GM21423 (cell line): ENCODE results near the gene PNPT1.
"Not testable (repeated sequence)": the region's sequence is repeated elsewhere in the genome, so short reads cannot be mapped to it uniquely, and the experiment has no call there.

Experiments used
- ATAC-seq: cut with Tn5 transposase; IDR thresholded peaks from one replicate; pipeline ENCODE4 v1.9.1; 2021; ENCODE audit warnings: mild to moderate bottlenecking, moderate library complexity; ENCODE audit not compliant: unreplicated experiment

PNPT1 gene

DNA sequence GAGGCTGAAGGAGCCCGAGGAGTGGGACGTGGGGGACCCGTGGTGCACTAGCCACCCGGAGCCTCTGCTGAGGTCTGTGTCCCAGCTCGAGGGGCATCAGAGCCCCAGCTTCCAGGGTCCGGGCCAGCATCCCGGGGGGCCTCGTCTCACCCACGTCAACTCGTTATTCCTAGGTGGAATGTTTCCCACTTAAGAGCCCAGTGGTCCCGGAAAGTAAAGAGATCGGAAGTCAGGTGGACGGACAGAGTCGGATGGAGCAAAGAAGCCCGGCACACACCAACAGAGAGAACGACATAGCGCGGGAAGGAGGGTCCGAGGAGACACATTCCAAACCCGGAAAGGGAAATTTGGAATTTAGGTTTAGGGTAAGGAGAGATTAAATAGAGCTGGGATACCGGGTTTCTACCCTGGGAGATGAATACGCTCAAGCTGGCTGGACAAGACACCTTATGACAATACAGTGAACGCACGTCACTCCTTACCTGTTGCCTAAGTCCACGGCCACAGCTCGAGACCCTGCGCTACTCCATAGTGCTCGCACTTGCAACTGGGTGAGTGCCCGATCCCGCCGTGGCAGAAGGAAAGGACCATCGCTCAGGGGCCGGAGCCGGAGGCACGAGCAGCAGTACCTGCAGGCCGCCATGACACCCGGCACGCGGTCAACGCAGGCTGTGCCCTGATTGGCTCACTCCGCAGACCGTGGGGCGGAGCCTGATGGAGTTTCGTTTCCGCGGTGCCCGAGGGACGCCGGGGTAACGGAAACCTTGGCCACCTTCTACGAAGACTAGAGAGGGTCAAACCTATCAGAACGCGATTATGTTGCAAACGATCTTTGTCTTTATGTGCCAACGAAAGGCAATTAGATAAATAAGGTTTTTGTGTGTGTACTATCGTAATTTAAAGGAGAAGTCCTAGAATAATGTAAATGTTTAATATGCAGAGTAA, at the start of gene PNPT1:
Gene PNPT1, minus strand, starts transcription at position 664 of the 945 bp plus-strand sequence. Its CDS starts 21 bp downstream, at position 643.
- ATAC-seq: peak; percentile 100

DNA sequence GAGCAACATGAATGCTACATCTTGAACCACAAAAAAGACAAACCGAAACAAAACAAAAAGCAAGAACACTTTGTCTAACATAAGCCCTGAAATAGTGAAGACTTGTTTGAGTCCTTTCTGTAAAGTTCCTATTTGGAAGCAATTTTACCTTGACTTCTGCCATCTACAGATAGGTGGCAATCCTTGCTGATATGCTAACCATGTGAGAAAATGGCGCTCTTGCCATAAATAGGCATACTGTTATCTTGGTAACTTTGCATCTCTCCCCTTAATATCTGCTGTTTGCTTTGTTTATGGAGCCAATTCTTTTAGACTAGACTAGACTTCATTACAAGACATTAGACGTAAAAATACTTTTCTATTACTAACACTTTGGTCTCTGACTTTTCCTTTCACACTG, 49.4 kb upstream of the PNPT1 start:
- ATAC-seq: no peak

GRCh38 chr2:55736019-55736536, 42.4 kb upstream of the PNPT1 start:
- ATAC-seq: not testable (repeated sequence)

DNA sequence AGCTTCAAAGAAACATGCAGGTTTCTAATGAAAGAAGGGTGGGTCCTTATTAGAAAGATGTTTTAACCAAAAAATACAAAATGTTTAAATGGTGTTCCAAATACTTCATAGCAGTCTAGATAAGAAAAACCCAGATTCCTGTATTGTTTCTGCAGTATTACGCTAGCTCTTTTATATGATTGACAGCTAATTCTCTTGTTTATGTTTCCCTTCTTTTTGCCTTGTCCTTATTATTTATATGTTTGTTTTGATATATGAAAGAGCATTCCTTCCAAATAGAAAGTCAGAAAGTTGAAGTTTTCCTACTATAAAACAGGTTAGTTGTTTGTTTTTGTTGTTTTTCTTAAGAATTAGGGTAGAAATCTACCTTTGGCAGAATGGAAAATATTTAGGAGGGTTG, 41.1 kb upstream of the PNPT1 start:
- no peak for ATAC-seq

DNA sequence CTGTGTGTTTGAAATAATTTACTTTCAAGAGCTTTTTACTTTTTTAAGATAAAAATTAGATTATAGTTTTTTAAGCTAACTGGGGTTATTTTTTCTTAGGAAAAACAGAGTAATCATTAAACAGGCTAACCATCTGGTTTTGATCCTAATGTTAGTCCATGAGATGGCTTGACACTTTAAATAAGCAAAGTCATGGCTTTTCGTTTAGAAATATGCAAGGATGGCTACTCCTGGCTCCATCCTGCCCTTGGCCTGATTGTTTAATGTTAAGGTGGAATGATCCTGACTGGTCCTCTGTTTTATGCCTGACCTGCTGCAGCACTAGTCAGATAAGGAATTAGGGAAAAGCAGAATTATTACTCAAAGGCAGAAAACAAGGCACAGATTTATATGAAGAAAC, 39.7 kb upstream of the PNPT1 start:
- ATAC-seq: no peak

GRCh38 chr2:55732854-55733253, 39.2 kb upstream of the PNPT1 start:
- ATAC-seq: no peak

GRCh38 chr2:55729136-55729685, 35.6 kb upstream of the PNPT1 start:
- ATAC-seq: no peak

- no peak for ATAC-seq
Measured at GRCh38 chr2:55721596-55722215, 28.1 kb upstream of the PNPT1 start.

- no peak for ATAC-seq
Measured at GRCh38 chr2:55720417-55720816, 26.8 kb upstream of the PNPT1 start.

DNA sequence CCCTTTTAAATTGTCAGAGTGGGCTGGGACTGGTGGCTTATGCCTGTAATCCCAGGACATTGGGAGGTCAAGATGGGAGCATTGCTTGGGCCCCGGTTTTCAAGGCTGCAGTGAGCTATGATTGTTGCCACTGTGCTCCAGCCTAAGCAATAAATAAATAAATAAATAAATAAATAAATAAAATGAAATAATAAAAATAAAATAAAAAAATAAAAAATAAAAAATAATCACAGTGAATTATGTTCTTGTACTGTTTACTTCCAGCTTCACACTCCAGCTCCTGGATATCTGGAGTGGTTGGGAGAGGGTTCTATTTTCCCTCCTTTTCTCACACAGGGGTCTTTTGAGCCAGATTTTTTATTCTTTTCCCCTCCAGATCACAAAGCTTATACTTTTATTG, 26.2 kb upstream of the PNPT1 start:
- ATAC-seq: no peak

DNA sequence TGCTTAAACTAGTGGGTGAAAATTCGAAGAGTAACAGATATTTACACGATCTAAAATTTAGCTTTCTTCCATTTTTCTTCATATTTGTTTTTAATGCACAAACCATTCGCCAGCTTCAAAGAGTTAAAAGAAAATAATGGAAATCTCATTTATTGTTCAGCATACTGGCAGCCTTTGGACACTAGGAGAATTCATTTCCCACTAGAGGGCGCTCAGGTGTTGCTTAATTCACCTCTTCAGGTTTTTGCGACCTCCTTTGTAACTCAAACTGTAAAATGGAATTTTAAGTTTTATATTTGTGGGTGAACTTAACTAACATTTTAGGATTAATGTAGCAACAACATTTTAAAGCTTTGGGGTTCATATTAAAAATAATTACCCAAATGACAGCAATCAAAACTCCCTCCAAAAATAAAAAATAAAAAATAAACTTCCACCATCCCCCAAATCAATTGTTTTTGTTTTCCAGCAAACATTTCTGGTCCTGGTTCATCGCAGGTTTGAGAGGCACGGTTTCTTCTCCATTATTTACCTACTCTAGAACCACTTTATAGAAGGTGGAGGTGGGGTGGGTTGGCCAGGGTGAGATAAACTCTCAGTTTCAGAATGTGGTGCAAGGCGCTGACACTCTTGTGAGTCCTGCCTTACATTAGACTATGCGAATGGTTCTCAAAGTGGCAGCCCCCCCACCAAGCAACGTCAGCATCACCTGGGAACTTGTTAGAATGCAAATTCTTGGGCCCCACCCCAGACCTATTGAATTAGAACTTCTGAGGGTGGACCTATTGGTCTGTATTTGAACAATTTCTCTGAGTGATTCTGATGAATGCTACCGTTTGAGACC, 24.7 kb upstream of the PNPT1 start:
- ATAC-seq: no peak

DNA sequence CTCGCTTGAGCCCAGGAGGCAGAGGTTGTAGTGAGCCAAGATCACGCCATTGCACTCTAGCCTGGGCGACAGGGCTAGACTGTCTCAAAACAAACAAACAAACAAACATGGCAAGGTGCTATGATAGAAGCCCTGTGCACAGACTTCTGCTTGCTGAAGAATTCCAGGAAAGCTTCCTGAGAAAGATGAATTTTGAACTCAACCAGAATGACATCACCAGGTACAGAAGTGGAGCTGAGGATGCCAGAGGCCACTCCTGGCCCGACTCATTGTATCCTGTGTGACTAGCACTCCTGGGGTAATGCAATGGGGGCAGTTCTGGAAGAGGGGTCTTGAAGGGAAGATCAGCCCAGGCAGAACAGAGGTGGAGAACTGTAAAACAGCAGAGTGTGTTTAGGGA, 22.0 kb upstream of the PNPT1 start:
- no peak for ATAC-seq

DNA sequence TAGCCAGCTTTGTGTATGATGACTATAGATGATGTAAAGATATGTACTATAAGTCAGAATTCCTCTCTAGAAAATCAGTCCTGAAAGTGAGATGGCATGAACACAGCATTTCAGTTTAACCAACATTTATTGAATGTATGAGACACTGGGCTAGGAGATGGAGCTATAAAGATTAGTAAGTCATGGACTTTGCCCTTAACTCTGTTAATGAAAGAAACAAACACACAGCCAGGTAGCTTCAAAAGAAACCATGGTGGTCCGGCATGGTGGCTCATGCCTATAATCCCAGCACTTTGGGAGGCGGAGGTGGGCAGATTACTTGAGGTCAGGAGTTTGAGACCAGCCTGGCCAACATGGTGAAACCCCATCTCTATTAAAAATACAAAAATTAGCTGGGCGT, 21.5 kb upstream of the PNPT1 start:
- not testable (repeated sequence) for ATAC-seq

DNA sequence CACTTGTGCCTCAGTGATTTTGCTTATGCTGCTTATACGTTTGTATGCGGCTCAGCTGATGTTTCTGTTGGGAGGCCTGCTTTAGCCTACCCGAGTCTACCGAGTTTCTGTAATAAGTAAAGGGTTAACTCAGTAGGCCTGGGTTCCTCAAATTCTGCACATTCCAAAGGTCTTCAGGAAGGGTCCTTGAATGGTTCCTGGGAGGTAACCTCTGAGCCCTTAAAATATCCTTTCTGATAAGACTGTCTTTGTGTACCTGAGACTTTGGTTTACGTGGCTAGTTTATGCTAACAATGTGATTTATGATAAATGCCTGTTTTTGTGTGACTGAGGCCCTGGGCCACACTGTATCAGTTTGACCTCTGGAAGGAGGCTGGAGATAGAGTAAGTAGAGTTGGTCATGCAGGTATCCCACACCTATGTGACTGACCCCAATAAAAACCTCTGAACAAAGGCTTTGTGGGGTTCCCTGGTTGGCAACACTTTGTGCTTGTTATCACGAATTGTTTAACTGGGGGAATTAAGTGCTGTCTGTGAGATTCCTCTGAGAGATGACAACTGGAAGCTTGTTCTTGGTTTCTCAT, 18.9 kb upstream of the PNPT1 start:
- ATAC-seq: no peak

- ATAC-seq: no peak
Measured at GRCh38 chr2:55710025-55710424, 16.4 kb upstream of the PNPT1 start.

GRCh38 chr2:55707751-55708150, 14.1 kb upstream of the PNPT1 start:
- no peak for ATAC-seq

GRCh38 chr2:55706258-55706657, 12.6 kb upstream of the PNPT1 start:
- not testable (repeated sequence) for ATAC-seq

DNA sequence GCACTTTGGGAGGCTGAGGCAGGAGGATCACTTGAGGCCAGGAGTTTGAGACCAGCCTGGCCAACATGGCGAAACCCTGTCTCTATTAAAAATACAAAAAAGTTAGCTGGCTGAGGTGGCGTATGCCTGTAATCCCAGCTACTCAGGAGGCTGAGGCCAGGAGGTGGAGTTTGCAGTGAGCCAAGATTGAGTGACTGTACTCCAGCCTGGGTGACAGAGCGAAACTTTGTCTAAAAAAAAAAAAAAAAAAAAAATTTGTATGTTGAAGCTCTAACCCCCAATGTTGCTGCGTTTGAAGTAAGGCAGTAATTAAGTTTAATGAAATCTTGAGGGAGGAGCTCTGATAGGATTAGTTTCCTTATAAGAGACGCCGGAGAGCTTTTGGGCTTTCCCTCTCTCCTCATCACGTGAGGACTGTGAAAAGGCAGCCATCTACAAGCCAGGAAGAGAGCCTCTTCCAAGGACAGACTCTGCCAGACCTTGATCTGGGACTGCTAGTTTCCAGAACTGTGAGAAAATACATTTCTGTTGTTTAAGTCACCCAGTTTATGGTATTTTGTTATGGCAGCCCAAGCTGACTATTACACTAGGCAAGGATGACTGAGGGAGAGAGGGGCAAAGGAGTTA, 11.5 kb upstream of the PNPT1 start:
- no peak for ATAC-seq

DNA sequence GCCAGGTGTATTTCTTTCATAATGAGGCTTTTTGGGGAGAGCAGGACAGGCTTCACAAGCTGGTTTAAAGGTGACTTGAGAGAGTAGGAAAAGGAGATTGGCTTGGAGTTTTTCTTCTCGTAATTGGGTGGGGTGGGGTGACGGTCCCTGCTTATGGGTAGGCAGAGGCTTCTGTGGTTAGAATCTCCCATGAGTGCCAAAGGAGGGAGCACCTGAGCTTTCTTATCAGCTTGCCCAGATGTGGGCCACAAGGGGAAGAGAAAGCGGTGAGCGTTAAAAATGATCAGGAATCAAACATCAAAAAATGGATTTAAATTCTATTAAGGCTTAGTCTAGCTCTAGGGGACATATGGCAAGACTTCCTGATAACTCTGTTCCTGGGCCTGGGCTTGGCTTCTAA, 9.7 kb upstream of the PNPT1 start:
- no peak for ATAC-seq

DNA sequence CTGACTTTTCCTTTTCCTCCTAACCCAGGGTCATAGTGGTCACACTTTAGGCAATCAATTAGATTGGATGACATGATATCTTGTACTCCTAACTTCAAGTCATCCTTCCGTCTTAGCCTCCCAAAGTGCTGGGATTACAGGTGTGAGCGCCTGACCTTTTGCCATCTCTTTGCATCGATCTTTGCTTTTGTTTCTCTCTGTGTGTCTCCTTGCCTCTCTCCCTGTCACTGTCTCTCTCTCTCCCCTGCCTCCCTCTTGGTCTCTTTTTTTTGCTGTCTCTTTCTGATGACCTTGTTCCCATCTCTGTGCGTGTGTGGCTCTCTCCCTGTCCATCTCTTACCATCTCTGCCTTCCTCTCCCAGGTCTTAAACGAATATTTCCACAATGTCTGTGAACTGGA, 904 bp downstream of the PNPT1 start:
- ATAC-seq: peak; percentile 1
